Central memory CD8-positive, alpha-beta T cell (primary cell): ENCODE data around the gene TMEM204.

Experiments used
- ATAC-seq: fragments of 150-1000 bp; cut with Tn5 transposase; replicated peaks from 2 replicates; pipeline ENCODE4 v1.10.0; 2022; ENCODE audit warnings: mild to moderate bottlenecking, moderate FRiP score, moderate number of reproducible peaks; ENCODE audit not compliant: poor library complexity, severe bottlenecking; ENCODE audit errors: extremely low read depth
- DNase-seq, 2 donors: peaks; one replicate each; pipeline ENCODE4 v3.0.0; 2021; ENCODE audit warnings: low spot score in 2 of 2
- H3K27ac Mint-ChIP-seq: one replicate; pipeline ENCODE4 v1.8.0; 2022; ENCODE audit warnings: low read depth, mild to moderate bottlenecking, moderate library complexity, mixed read lengths
- H3K27me3 Mint-ChIP-seq: one replicate; pipeline ENCODE4 v1.8.0; 2022; ENCODE audit warnings: mixed read lengths
- H3K36me3 Mint-ChIP-seq: one replicate; pipeline ENCODE4 v1.8.0; 2022; ENCODE audit warnings: mild to moderate bottlenecking, moderate library complexity, mixed read lengths; ENCODE audit not compliant: insufficient read depth
- H3K4me1 Mint-ChIP-seq: one replicate; pipeline ENCODE4 v1.8.0; 2022; ENCODE audit warnings: mixed read lengths
- H3K4me3 Mint-ChIP-seq: one replicate; pipeline ENCODE4 v1.8.0; 2022; ENCODE audit warnings: mild to moderate bottlenecking, moderate library complexity, mixed read lengths
- H3K9me3 Mint-ChIP-seq: one replicate; pipeline ENCODE4 v1.8.0; 2022; ENCODE audit warnings: mixed read lengths

Gene TMEM204

DNA sequence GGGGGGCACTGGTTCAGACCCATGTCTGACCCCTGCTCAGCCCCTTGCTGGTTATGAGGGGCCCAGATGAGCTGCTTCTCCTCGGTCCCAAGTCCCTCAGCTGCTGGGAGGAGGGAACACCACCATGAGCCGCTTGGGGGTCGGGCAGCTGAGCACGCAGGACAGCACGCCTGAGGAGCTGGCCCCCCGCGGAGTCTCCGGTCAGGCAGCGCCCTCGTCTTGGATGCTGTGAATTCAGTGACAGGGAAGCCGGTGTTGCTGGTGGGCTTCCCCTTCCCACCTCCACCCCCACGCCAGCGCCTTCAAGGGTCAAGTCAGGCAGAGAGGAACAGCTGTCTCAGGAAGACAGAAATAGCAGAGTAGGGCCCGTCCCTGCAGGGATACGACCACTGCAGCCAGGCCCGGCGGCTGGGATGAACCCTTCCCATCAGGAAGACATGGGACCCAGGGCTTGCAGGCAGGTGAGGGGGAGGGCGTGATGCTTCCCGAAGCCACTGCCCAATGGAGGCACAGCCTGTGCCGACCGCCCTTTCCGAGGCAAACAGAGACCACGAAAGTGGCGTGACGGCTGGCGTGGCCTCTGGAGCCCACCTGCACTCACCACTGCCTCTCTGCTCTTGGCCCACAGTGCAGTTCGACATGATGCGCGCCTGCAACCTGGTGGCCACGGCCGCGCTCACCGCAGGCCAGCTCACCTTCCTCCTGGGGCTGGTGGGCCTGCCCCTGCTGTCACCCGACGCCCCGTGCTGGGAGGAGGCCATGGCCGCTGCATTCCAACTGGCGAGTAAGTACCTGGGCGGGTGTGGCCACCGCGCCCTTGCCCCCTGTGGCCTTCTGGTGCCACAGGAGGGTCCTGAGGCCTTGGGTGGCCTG lies 8.1 kb downstream of the TMEM204 start:
- Mint-ChIP-seq H3K36me3 (peaks cover 25% of the 10 kb centered on the region), H3K9me3 (no peaks in the 10 kb centered on the region), H3K4me1 (peaks cover 43% of the 10 kb centered on the region), H3K4me3 (no peak overlapping the region), H3K27ac (no peak overlapping the region), H3K27me3 (no peaks in the 10 kb centered on the region)
- no peak for DNase-seq
- ATAC-seq, result no peak

DNA sequence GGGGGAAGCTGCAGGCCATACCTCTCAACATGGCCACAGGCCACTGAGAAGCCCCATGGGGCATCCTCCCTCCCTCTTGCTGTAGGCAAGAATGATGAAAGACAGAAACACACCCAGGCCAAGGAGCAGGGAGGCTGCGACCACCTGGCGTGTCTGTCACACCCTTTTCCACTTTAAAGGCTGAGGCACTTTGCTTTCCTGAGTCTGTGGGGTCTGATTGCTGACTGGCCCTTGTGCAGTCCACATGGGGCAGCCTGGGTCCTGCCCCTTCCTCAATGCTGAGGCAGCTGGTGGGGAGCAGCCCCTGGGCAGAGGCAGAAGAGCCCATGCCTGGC lies 8.7 kb downstream of the TMEM204 start:
- Mint-ChIP-seq H3K4me1 (peaks cover 44% of the 10 kb centered on the region), H3K9me3 (no peaks in the 10 kb centered on the region), H3K4me3 (no peak overlapping the region), H3K27ac (no peak overlapping the region), H3K36me3 (peaks cover 20% of the 10 kb centered on the region), H3K27me3 (no peaks in the 10 kb centered on the region)
- DNase-seq, result no peak
- ATAC-seq, result no peak

DNA sequence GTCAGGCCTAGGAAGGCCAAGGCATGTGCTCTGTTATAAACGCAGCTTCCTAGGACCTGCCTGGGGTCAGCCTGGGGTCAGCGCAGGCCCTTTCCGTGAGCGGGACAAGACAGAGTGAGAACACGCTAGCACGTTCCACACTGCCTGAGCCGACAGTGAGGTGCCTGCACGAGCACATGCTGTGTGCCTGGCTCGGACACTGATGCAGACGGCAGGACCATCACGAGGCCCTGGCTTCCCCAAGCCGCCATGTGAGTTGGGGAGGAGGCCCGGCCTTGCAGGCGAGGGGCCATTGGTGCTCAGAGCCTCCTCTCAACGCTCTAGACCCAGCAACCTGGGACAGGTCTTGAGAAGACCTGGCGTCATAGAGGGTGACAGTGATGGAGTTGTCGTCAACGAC lies 9.1 kb downstream of the TMEM204 start:
- no peak overlapping the region for H3K27ac Mint-ChIP-seq
- H3K9me3 Mint-ChIP-seq, result no peaks in the 10 kb centered on the region
- DNase-seq, result no peak
- peaks cover 42% of the 10 kb centered on the region for H3K4me1 Mint-ChIP-seq
- no peak overlapping the region for H3K4me3 Mint-ChIP-seq
- no peak for ATAC-seq
- H3K27me3 Mint-ChIP-seq, result no peaks in the 10 kb centered on the region
- H3K36me3 Mint-ChIP-seq, result peaks cover 18% of the 10 kb centered on the region

- Mint-ChIP-seq H3K27ac (no peak overlapping the region), H3K4me1 (peaks cover 35% of the 10 kb centered on the region), H3K36me3 (peaks cover 15% of the 10 kb centered on the region), H3K9me3 (no peaks in the 10 kb centered on the region), H3K27me3 (no peaks in the 10 kb centered on the region), H3K4me3 (peak overlapping the region; percentile 62)
- DNase-seq, result no peak
- ATAC-seq, result peak; percentile 52
Measured at GRCh38 chr16:1543085-1543896, 9.8 kb downstream of the TMEM204 start.

DNA sequence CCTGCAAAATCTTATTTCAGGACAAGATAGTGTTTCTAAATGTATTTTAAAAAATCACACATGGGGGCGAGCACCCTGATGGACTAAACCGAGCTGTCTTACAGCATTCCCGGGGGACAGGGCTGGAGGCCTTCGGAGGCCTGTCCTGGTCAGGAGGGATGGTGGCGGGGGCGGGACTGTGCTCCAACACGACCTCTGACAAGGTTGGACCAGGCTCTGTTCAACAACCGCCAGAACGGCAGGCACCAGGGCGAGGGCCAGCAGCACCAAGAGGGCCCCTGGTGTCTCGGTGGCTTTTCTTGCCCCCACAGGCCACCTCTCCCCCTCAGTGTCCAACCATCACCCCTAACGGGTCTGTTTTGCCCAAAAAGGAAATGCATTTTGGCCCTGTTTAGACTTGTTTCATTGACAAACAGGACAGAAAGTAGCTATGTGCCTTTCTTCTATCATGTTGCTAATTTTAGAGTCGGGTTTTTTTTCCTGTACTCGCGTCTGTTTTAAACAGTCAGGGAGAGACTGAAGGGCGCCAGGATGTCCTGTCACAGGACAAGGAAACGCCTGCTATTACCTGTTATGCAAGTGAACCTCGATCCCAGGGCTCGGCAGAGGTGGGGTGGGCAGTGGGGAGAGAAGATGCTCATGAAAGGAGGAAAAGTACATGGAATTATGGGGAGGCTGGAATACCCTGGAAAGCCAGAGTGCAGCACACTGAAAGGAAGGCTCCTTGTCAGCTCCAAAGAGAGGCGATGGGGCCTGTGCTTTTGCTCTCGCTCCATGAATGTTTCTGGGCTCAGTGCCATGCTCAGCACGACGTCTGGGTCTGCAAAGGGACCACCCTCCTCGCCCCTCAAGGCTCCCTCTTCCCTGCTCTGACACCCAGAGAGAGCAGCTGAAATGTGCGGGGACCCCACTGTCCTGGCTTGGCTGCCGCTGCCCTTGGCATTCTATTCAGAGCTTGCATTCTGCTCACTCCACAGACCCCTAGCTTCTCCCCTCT lies 11.9 kb downstream of the TMEM204 start:
- Mint-ChIP-seq H3K4me1 (peaks cover 26% of the 10 kb centered on the region), H3K36me3 (peaks cover 13% of the 10 kb centered on the region), H3K9me3 (no peaks in the 10 kb centered on the region), H3K4me3 (no peak overlapping the region), H3K27ac (no peak overlapping the region), H3K27me3 (no peaks in the 10 kb centered on the region)
- ATAC-seq (no peak), DNase-seq (no peak)

- no peaks in the 10 kb centered on the region for H3K27me3 Mint-ChIP-seq
- no peaks in the 10 kb centered on the region for H3K9me3 Mint-ChIP-seq
- no peak overlapping the region for H3K4me3 Mint-ChIP-seq
- ATAC-seq (no peak), DNase-seq (no peak)
- H3K27ac Mint-ChIP-seq, result peak overlapping the region; percentile 46
- H3K4me1 Mint-ChIP-seq, result peaks cover 26% of the 10 kb centered on the region
- H3K36me3 Mint-ChIP-seq, result peaks cover 11% of the 10 kb centered on the region
Measured at GRCh38 chr16:1546430-1546829, 13.0 kb downstream of the TMEM204 start.

- DNase-seq, result no peak
- Mint-ChIP-seq H3K36me3 (peaks cover 10% of the 10 kb centered on the region), H3K4me1 (peaks cover 35% of the 10 kb centered on the region)
Measured at GRCh38 chr16:1548233-1548632, 14.8 kb downstream of the TMEM204 start.

GRCh38 chr16:1548727-1549126 lies 15.3 kb downstream of the TMEM204 start:
- DNase-seq (no peak), ATAC-seq (no peak)
- H3K9me3 Mint-ChIP-seq, result no peaks in the 10 kb centered on the region
- H3K4me1 Mint-ChIP-seq, result peaks cover 34% of the 10 kb centered on the region
- H3K27ac Mint-ChIP-seq, result no peak overlapping the region
- H3K4me3 Mint-ChIP-seq, result no peak overlapping the region
- no peaks in the 10 kb centered on the region for H3K27me3 Mint-ChIP-seq
- H3K36me3 Mint-ChIP-seq, result peaks cover 10% of the 10 kb centered on the region

More at GRCh38 chr16:1548233-1548632, 14.8 kb downstream of the TMEM204 start:
- H3K9me3 Mint-ChIP-seq, result no peaks in the 10 kb centered on the region
- H3K4me3 Mint-ChIP-seq, result no peak overlapping the region
- no peak for ATAC-seq
- H3K27me3 Mint-ChIP-seq, result no peaks in the 10 kb centered on the region
- peak overlapping the region; percentile 13 for H3K27ac Mint-ChIP-seq

GRCh38 chr16:1550069-1550468 lies 16.6 kb downstream of the TMEM204 start:
- H3K4me1 Mint-ChIP-seq, result peaks cover 34% of the 10 kb centered on the region
- H3K27ac Mint-ChIP-seq, result no peak overlapping the region

GRCh38 chr16:1550696-1551095 lies 17.2 kb downstream of the TMEM204 start:
- Mint-ChIP-seq H3K27me3 (no peaks in the 10 kb centered on the region), H3K27ac (no peak overlapping the region), H3K9me3 (no peaks in the 10 kb centered on the region), H3K4me1 (peaks cover 29% of the 10 kb centered on the region), H3K4me3 (no peak overlapping the region), H3K36me3 (peaks cover 9% of the 10 kb centered on the region)
- ATAC-seq, result no peak
- DNase-seq, result no peak

More at GRCh38 chr16:1550069-1550468, 16.6 kb downstream of the TMEM204 start:
- peaks cover 9% of the 10 kb centered on the region for H3K36me3 Mint-ChIP-seq
- DNase-seq, result no peak
- no peaks in the 10 kb centered on the region for H3K27me3 Mint-ChIP-seq
- no peaks in the 10 kb centered on the region for H3K9me3 Mint-ChIP-seq
- H3K4me3 Mint-ChIP-seq, result no peak overlapping the region
- ATAC-seq, result no peak

GRCh38 chr16:1551166-1551565 lies 17.7 kb downstream of the TMEM204 start:
- Mint-ChIP-seq H3K9me3 (no peaks in the 10 kb centered on the region), H3K27ac (no peak overlapping the region), H3K4me3 (no peak overlapping the region), H3K27me3 (no peaks in the 10 kb centered on the region), H3K4me1 (peaks cover 24% of the 10 kb centered on the region), H3K36me3 (peaks cover 9% of the 10 kb centered on the region)
- DNase-seq (no peak), ATAC-seq (no peak)

DNA sequence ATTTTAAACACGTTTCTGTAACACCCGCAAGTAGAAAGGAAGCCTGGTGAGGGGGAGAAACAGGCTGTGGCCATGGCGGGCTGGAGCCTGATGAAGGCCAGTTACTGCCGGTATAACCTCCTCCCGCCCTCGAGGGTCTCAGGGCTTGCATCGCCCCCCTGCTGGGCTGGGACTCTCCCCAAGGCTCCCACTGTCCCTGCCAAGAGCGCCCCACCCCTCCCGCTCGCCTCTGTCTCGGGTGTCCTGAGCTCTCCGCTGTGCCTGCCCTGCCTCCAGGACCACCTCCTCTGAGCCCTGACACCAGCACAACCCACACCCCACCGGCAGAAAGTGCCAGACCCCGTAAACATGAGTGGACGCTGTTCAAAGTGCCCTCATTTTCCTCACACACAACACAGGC lies 18.7 kb downstream of the TMEM204 start:
- H3K9me3 Mint-ChIP-seq, result no peaks in the 10 kb centered on the region
- H3K36me3 Mint-ChIP-seq, result peaks cover 11% of the 10 kb centered on the region
- DNase-seq (no peak), ATAC-seq (no peak)
- peak overlapping the region; percentile 48 for H3K27ac Mint-ChIP-seq
- H3K27me3 Mint-ChIP-seq, result no peaks in the 10 kb centered on the region
- no peak overlapping the region for H3K4me3 Mint-ChIP-seq
- peaks cover 15% of the 10 kb centered on the region for H3K4me1 Mint-ChIP-seq
